GM18951 (cell line): ENCODE results near the gene ZNF318.
"Not testable (repeated sequence)": the region's sequence is repeated elsewhere in the genome, so short reads cannot be mapped to it uniquely, and the experiment has no call there.

Experiments used
- POLR2A ChIP-seq: IDR thresholded peaks from 4 replicates; pipeline ENCODE4 v1.6.1; 2011; ENCODE audit warnings: mild to moderate bottlenecking; ENCODE audit not compliant: insufficient read length, insufficient read depth; ENCODE audit errors: extremely low read depth
- in situ Hi-C: fragments of 300-500 bp; cut with MboI; formaldehyde crosslinking; loops from one replicate; pipeline ENCODE4 v1.12.0; 2022; ENCODE audit warnings: low sequenced_read_pairs, mixed read lengths, inconsistent platforms; ENCODE audit not compliant: unreplicated experiment

ZNF318 gene

DNA sequence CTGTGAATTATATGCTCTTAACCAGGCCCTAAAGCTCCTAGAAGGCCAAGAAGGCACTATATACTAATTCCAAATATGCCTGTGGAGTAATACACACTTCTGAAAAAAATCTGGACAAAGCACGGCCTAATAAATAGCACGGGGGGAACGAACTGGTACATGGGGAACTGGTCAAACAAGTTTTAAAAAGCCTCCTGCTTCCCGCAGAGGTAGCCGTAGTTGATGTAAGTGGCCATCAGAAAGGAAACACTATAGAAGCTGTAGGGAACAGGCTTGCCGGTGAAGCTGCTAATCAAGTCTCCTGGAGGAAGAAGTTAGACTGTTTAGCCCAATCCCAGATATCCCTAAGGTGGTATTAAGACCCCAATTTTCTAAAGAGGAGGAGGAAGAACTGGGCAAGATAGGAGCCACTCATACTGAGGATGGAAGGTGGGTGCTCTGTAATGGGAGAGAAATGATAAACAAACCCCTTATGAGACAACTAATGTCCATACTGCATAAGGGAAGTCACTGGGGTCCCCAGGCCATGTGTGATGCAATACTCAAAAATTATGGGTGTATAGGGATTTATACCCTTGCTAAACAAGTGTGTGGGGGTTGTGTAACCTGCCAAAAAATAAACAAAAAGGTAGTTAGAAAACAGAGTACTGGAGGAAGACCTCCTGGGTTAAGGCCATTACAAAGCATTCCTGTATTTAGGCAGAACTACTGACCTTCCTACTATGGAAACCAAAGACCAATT is 27.1 kb upstream of the ZNF318 start:
- TF ChIP-seq POLR2A: no peak

DNA sequence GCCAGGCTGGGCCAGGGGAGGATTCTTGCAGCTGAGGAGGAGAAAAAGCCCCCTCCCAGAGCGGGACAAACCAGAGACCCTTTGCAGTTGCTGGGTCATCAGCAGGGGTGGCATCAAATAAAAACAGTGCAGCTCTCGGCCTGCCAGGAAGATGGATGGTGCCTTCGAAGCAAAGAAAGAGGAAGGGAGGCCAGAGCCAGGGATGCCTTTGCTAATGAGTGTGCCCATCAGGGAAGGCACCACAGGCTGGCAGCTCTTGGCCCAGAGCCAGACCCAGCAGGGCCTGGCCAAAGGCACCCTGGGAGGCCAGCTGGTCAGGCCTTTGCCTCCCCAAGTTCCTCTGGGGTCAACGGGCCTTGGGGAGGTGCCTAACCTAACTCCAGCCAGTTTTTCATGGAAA is 26.3 kb upstream of the ZNF318 start:
- TF ChIP-seq POLR2A: no peak
- in situ Hi-C loops: no loop called here

More for the DNA sequence above, 27.1 kb upstream of the ZNF318 start:
- in situ Hi-C loops: no loop called here

DNA sequence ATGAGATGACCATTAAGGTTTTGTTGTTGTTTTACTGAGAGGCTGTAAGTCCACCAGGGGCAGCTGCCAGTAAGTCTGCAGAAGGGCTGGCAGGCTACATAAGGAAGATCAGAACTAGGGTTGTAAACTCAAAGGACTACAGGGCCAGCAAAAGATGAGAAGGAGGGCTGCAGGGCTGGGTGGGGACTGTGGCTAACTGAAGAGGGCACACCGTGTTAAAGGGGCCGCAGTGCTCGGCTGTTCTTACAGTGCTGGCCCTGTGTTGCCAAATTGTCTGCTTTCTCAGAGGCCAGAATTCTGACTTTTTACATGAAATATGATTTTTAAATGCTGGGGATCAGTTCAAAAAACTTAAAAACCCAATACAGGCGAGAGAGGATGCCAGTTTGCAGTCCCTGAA is 25.5 kb upstream of the ZNF318 start:
- no peak for TF ChIP-seq POLR2A
- in situ Hi-C loops: no loop called here

DNA sequence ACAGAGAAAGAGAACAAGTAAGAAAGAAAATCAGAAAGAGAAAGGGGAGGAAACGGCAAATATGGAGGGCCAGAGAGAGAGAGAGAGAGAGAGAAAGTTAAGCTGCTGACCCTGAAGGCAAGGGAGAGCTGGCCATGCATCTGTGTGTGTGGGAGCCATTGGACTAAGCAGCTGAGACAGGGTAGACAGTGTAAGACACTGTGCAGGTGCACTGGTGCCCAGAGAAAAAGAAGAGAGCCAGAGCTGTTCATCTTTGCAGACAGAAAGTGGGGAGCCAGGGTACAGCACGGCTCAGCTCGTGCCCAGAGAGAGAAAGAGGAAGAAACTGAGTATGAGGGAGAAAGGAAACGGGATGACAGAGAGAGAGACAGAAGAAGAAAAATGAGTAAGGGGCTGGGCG is 24.2 kb upstream of the ZNF318 start:
- in situ Hi-C loops: no loop called here
- no peak for TF ChIP-seq POLR2A

DNA sequence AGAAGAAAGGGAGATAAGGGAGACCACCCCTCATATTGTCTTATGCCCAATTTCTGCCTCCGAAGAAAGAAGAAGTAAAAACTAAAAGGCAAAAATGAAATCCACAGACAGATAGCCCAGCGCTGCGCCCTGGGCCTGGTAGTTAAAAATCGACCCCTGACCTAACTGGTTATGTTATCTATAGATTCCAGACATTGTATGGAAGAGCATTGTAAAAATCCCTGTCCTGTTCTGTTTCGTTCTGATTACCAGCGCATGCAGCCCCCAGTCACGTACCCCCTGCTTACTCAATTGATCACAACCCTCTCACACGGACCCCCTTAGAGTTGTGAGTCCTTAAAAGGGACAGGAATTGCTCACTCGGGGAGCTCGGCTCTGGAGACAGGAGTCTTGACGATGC is 23.7 kb upstream of the ZNF318 start:
- in situ Hi-C loops: not testable (repeated sequence)

DNA sequence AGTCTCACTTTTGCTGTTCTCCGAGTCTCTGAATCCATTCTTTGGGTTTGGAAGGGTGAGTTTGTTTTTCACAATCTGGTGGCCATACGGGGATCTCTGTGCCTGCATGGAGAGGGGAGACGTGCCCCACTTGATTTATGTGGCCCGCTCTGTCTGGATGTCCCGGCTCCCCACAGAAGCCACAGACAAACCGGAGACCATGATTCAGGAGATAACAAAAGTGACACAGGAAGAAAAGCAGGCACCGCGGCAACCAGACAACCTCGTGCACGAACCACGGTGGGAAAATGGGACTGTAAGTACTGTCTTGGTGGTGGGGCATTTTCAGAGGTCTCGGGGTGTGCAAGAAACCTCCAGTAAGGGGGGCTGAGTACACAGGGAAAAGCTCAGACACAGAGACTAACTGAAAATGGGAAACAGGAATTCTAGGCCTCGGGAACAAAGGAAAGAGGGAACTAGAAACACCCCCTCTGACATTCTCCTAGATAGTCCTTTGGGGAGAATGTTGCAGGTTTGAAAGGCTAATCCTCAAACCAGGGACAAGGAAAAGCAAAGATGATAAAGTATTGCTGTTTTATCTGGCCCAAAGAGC is 22.1 kb upstream of the ZNF318 start:
- in situ Hi-C loops: no loop called here
- TF ChIP-seq POLR2A: no peak

DNA sequence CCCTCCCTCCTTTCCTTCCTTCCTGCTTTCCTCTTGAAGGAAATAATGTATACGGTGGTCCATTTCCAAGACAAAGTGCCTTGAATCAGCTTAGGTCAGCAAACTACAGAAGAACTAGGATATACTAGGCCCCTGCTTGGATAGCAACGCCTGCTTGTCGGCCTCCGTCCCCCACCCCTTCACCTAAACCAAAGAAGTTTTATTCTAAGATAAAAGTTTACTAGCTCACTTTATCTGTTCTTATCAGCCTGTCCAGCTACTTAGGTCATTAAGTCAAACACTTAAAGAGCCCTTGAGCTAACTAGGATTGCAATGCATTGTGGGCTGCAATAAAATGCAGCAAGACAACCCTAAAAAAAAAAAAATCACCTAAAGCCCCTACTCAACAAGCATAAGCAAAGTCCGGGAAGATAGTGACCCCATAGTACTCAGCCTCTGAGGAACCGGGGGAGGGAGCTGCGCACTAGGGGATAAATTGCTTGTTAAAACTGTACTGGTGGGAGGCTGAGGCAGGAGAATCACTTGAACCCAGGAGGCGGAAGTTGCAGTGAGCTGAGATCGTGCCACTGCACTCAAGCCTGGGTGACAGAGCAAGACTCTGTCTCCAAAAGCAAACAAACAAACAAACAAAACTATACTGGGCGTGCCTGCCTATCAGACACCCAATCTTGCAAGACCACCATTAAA is 21.4 kb upstream of the ZNF318 start:
- in situ Hi-C loops: not testable (repeated sequence)

DNA sequence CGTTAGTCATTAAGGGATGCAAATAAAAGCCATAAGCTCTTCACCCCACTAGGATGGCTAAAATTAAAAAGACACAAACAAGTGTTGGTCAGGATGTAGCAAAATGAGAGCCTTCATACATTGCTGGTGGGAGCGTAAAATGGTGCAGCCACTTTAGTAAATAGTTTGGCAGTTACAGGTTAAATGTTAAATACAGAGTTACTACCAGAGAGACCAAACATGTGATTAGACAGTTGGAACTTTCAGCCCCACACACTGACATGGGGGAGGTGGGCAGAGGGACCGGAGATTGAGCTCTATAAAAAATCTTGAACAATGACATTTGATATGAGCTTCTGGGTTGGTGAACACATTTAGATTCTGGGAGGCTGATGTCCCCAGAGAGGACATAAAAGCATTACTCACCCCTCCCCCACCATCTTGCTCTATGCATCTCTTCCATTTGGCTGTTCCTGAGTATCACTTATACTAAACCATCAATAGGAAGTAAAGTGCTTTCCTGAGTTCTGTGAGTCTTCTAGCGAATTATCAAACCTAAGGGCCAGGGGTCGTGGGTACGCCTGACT is 20.4 kb upstream of the ZNF318 start:
- no peak for TF ChIP-seq POLR2A
- in situ Hi-C loops: no loop called here

DNA sequence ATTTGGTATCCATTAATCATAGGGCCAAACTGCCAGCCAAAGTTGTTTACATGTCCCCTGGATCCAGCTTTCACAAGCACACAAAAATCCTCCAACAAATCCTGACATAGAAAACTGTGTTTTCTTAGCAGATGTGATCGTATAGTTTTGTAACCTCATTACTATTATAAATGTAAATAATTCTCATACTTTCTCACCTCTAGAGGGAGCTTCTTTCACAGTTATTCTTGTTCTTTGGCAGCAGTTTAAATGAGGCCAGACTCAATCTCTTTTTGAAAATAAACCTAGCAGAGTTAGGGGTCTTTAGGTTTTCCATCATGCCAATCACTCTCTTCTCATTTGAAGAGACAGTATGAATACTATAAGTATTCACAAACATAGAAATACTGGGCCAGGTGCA is 17.0 kb upstream of the ZNF318 start:
- in situ Hi-C loops: no loop called here
- TF ChIP-seq POLR2A: no peak

DNA sequence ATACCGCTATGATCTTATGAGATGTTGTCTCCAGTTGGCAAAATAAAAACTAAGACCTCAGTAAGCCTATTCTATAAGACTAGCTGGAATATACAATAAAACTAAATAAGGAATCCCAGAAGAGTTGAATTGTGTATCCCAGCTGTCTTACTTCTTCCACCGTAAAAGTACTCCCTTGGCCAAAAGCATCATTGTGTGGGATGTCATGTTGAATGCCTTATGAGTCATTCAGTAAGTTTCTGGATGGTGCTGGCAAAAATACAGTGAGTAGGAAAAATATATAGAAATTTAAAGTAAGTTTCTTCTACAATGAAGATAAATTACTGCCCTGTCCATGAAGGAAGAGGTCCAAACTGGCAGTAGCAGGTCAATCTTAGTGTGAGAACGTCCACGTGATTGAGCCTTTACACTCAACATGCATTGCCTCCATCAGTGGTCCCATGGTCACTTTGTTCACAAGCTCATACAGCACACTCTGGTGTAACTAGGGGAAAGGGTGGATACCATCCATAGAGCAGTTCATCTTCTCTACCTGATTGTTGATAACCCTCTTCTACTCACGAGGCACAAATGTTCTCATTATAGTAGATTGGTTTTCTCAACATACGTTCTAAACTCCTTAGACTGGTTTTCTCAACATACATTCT is 13.7 kb upstream of the ZNF318 start:
- no peak for TF ChIP-seq POLR2A
- in situ Hi-C loops: no loop called here

DNA sequence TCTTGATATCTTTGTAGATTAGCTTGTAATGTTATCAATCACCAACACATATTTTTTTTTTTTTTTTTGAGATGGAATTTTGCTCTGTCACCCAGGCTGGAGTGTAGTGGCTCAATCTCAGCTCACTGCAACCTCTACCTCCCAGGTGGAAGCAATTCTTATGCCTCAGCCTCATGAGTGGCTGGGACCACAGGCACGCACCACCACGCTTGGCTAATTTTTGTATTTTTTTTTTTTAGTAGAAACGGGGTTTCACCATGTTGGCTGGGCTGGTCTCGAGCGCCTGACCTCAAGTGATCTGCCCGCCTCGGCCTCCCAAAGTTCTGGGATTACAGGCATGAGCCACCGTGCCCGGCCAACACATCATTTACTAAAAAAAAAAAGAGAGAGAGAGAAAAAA is 11.4 kb upstream of the ZNF318 start:
- in situ Hi-C loops: not testable (repeated sequence)

DNA sequence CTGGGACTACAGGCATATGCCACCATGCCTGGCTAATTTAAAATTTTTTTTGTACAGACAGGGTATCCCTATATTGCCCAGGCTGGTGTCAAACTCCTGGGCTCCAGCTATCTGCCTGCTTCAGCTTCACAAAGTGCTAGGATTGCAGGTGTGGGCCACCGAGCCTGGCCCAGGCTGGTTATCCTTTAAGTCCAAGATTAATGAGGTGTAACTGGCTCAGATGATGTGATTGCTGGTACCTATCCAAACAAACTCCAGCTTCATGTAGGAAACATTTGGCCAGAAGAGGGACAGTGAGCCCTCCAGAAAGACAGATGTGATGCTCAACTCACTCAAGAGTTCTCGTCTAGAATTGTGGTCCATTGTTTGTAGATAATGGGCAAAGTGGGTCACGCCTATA is 9.2 kb upstream of the ZNF318 start:
- in situ Hi-C loops: no loop called here
- TF ChIP-seq POLR2A: no peak

DNA sequence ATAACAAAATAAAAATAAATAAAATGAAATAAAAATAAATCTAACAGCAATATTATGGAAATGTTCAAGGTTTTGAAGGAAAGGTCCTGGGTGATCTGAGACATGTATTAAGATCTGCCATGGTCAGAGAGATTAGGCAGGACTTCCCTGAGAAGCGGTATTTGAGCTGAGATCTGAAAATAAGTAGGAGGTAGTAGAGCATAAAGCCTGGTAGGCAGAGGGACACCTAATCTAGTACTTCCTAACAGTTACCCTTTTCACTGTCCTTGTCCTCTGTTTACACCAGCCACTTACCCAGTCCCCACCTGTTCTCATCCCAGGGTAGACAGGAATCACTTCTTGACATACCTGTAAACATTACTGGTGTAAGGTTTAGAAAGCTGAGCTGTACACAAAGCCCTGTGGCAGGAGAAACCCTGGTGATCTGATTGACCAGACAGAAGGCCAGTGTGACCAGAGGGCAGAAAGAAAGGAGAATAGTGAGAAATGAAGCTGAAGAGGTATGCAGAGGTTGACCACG is 8.3 kb upstream of the ZNF318 start:
- in situ Hi-C loops: no loop called here
- no peak for TF ChIP-seq POLR2A
